Epithelial cell of proximal tubule (primary cell): Measurements from ENCODE around the gene P4HA3. TPM values are rescaled to one million over a fixed set of nuclear protein-coding genes. Genes with fewer than 3 reads are reported as not detected.

Experiments used
- DNase-seq: peaks from one replicate; pipeline ENCODE4 v3.0.0-alpha.2; 2011; ENCODE audit warnings: low read depth
- H3K4me3 ChIP-seq: 2 replicates; pipeline ENCODE4 v1.5.1; 2011; ENCODE audit warnings: low read depth, mild to moderate bottlenecking, low read length
- CTCF ChIP-seq: conservative IDR thresholded peaks from 2 replicates; pipeline ENCODE4 v1.5.1; 2012; ENCODE audit warnings: low read depth, mild to moderate bottlenecking, low read length
- total RNA-seq: library from RNA; depleted of rRNA; stranded (reverse); fragments of >200 nt; gene quantifications from 2 replicates; pipeline ENCODE4 v1.2.3, GENCODE V29; 2015

The P4HA3 gene
- total RNA-seq, 1 donor from 2014 or later = 0.81 TPM

GRCh38 chr11:74318241-74318932 is 6.9 kb upstream of the P4HA3 start:
- DNase-seq = no peak

GRCh38 chr11:74316772-74317505 is 5.5 kb upstream of the P4HA3 start:
- no peak for DNase-seq
- TF ChIP-seq CTCF = no peak
- H3K4me3 ChIP-seq = no peak overlapping the region

More at GRCh38 chr11:74318241-74318932, 6.9 kb upstream of the P4HA3 start:
- no peak overlapping the region for H3K4me3 ChIP-seq
- TF ChIP-seq CTCF = peak; percentile 10

- no peak overlapping the region for H3K4me3 ChIP-seq
- DNase-seq = no peak
- TF ChIP-seq CTCF = no peak
Measured at GRCh38 chr11:74312326-74312725, 886 bp upstream of the P4HA3 start.

- peak overlapping the region; percentile 62 for H3K4me3 ChIP-seq
- DNase-seq = no peak
- no peak for TF ChIP-seq CTCF
Measured at GRCh38 chr11:74310857-74311256, 583 bp downstream of the P4HA3 start.

- DNase-seq = no peak
- H3K4me3 ChIP-seq = no peak overlapping the region
- no peak for TF ChIP-seq CTCF
Measured at GRCh38 chr11:74307434-74307833, 4.0 kb downstream of the P4HA3 start.

- no peak for TF ChIP-seq CTCF
- H3K4me3 ChIP-seq = no peak overlapping the region
- no peak for DNase-seq
Measured at GRCh38 chr11:74306435-74307175, 4.8 kb downstream of the P4HA3 start.
